Tibial nerve (tissue), 4 donors: ENCODE measurements around the gene MRPL16. TPM values are rescaled to one million over a fixed set of nuclear protein-coding genes. Genes with fewer than 3 reads are reported as not detected.

ENCODE experiments used
- DNase-seq, 2 donors: peaks; one replicate each; pipeline ENCODE4 v3.0.0-alpha.2; 2019; ENCODE audit warnings: low spot score in 2 of 2
- H3K27ac ChIP-seq, 4 donors: fragments of 200-600 bp; sonication (generic) in 3 of 4; one replicate each; pipeline ENCODE4 v1.5.1; 2017 to 2019; ENCODE audit warnings: mild to moderate bottlenecking in 1 of 4
- H3K27me3 ChIP-seq, 2 donors: fragments of 200-600 bp; sonication (generic) in 1 of 2; one replicate each; pipeline versions ENCODE4 v1.5.1 to v1.6.0; 2017 to 2019
- H3K36me3 ChIP-seq, 3 donors: fragments of 200-600 bp; sonication (generic); one replicate each; pipeline ENCODE4 v1.5.1; 2018 to 2019
- H3K4me1 ChIP-seq, 4 donors: fragments of 200-600 bp; sonication (generic) in 3 of 4; one replicate each; pipeline ENCODE4 v1.5.1; 2017 to 2019
- H3K4me3 ChIP-seq, 4 donors: fragments of 200-600 bp; sonication (generic) in 3 of 4; one replicate each; pipeline ENCODE4 v1.5.1; 2017 to 2019; ENCODE audit warnings: mild to moderate bottlenecking in 1 of 4, moderate library complexity in 1 of 4
- H3K9me3 ChIP-seq, 4 donors: fragments of 200-600 bp; sonication (generic) in 3 of 4; one replicate each; pipeline ENCODE4 v1.5.1; 2017 to 2019
- EP300 ChIP-seq, 2 donors: sonication (generic); formaldehyde crosslinking; IDR thresholded peaks; one replicate each; pipeline ENCODE4 v1.6.1; 2017; ENCODE audit warnings: antibody characterized with exemption in 2 of 2, mild to moderate bottlenecking in 1 of 2
- POLR2A ChIP-seq, 2 donors: fragments of 450-650 bp; IDR thresholded peaks; one replicate each; pipeline ENCODE4 v1.6.1; 2017; ENCODE audit warnings: antibody characterized with exemption in 2 of 2, mild to moderate bottlenecking in 2 of 2, moderate library complexity in 2 of 2
- WGBS, 2 donors: methylation state at CpG; one replicate each; pipeline ENCODE4 v1.1.5; 2018; 5-methylcytosine and 5-hydroxymethylcytosine counted together
- total RNA-seq, 4 donors: library from RNA; depleted of rRNA; stranded (reverse); fragments of >200 nt; gene quantifications; one replicate each; pipeline ENCODE4 v1.1.0, GENCODE V29; 2016
- TF ChIP-seq, protein P1 (sequence below), 5 experiments: fragments of 200-600 bp in 3 of 5; fragments of 450-650 bp in 2 of 5; sonication (generic) in 3 of 5; IDR thresholded peaks; one replicate each; pipeline ENCODE4 v1.5.1; 2016 to 2019; ENCODE audit warnings: antibody characterized with exemption in 5 of 5, mild to moderate bottlenecking in 3 of 5, moderate library complexity in 2 of 5

MRPL16 gene
- total RNA-seq, 4 donors from 2014 or later: 30.0 to 41.0 (median 32.9) TPM

DNA sequence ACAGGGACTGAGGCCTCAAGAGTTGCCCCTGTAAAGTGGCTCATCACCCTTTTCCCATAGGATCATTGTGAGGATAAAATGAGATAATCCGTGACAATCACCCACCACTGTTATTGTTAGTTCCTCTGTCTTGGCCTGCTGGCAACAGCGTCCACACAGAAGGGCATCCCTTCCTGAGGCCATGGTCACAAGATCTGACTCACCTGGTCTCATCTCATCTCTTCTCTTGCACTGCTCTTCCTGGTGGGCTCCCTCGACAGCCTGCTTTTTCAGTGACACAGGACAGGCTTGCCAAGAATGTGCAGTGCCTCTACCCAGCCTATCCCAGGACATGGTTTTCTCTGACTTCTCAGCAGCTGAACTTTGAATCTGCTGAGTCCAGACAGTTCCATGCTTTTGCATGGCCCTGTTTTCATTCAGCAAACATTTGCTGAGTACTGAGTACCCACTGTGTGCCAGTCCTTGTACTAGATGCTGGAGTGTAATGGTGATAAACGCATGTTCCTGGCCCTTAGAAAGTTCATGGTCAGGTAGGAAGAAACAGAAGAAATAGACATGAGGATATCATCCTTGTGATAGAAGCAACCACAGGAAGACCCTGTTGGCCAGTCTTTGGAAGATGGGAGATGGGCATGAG is 52.1 kb downstream of the MRPL16 start:
- no peak for TF ChIP-seq EP300 (IDR thresholded peaks at IDR 0.05)
- TF ChIP-seq, protein P1, sequence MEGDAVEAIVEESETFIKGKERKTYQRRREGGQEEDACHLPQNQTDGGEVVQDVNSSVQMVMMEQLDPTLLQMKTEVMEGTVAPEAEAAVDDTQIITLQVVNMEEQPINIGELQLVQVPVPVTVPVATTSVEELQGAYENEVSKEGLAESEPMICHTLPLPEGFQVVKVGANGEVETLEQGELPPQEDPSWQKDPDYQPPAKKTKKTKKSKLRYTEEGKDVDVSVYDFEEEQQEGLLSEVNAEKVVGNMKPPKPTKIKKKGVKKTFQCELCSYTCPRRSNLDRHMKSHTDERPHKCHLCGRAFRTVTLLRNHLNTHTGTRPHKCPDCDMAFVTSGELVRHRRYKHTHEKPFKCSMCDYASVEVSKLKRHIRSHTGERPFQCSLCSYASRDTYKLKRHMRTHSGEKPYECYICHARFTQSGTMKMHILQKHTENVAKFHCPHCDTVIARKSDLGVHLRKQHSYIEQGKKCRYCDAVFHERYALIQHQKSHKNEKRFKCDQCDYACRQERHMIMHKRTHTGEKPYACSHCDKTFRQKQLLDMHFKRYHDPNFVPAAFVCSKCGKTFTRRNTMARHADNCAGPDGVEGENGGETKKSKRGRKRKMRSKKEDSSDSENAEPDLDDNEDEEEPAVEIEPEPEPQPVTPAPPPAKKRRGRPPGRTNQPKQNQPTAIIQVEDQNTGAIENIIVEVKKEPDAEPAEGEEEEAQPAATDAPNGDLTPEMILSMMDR (IDR thresholded peaks at IDR 0.05): no peak
- TF ChIP-seq POLR2A (IDR thresholded peaks at IDR 0.05): no peak
- Histone ChIP-seq H3K4me1 (peaks cover 0 to 21% (median 6%) of the 10 kb centered on the region in 4 donors), H3K9me3 (no peaks in the 10 kb centered on the region), H3K36me3 (no peaks in the 10 kb centered on the region), H3K27me3 (peaks cover 0 to 2% of the 10 kb centered on the region in 2 donors), H3K4me3 (no peak overlapping the region), H3K27ac (no peak overlapping the region)
- WGBS, 2 donors: 85 to 90% methylated on average over 4 of the region's 4 CpGs
- no peak for DNase-seq

DNA sequence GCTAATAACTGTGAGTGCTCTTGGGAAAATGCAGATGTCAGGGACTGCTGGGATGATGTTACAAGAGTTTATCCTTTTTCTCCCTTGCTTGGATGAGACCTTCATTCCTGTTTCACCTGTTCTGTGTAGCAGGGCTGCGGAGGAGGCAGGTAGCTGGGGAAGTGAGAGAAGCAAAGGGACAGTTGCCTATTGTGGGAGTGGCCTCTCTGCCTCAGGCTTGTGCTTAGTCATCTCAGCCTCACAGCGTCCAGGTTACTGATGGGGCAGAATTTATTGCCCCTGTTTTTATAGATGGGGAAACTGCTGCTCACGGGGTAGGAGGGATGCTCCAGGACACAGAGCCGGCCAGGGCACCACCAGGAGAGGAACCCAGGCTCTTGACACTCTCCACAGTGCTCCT is 53.7 kb downstream of the MRPL16 start:
- Histone ChIP-seq H3K9me3 (no peaks in the 10 kb centered on the region), H3K4me1 (peaks cover 0 to 21% (median 6%) of the 10 kb centered on the region in 4 donors), H3K27me3 (peaks cover 0 to 2% of the 10 kb centered on the region in 2 donors), H3K4me3 (no peak overlapping the region), H3K27ac (peak overlapping the region in 3 of 4 donors; percentile 88 to 94 (median 90)), H3K36me3 (no peaks in the 10 kb centered on the region)
- TF ChIP-seq, protein P1 (IDR thresholded peaks at IDR 0.05): no peak
- TF ChIP-seq POLR2A (IDR thresholded peaks at IDR 0.05) (no peak), EP300 (IDR thresholded peaks at IDR 0.05) (no peak)
- DNase-seq: no peak
- 30 to 44% methylated on average over 4 of the region's 4 CpGs for WGBS, 2 donors

DNA sequence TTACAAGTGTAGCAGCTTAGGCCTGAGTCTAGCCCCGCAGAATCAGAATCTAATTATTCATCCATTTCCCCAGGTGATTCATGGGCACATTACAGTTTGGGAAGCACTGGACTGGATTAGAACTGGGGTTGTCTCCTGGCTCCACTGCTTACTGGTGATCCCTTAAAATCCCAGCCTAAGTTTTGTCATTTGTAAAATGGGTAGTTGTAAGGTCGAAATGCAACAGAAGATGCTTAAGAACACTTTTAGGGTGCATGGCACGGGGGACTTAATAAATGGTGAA is 54.1 kb downstream of the MRPL16 start:
- WGBS, 2 donors: 47 to 49% methylated on average over 3 of the region's 3 CpGs
- Histone ChIP-seq H3K4me1 (peaks cover 0 to 21% (median 6%) of the 10 kb centered on the region in 4 donors), H3K27ac (peak overlapping the region in 3 of 4 donors; percentile 88 to 94 (median 90)), H3K9me3 (no peaks in the 10 kb centered on the region), H3K4me3 (peak overlapping the region in 2 of 4 donors; percentile 70 to 91), H3K36me3 (no peaks in the 10 kb centered on the region), H3K27me3 (peaks cover 0 to 2% of the 10 kb centered on the region in 2 donors)
- TF ChIP-seq POLR2A (IDR thresholded peaks at IDR 0.05) (no peak), EP300 (IDR thresholded peaks at IDR 0.05) (no peak)
- TF ChIP-seq, protein P1 (IDR thresholded peaks at IDR 0.05): no peak
- no peak for DNase-seq

Other genes with a start within 250 kb of the MRPL16 start
- 10 to 100 TPM; 35.4 to 59.7 (median 46.0) TPM for gene OSBP, start 195.0 kb downstream of the MRPL16 start, total RNA-seq
- 10 to 100 TPM; 11.4 to 16.1 (median 14.1) TPM for gene PATL1, start 141.7 kb downstream of the MRPL16 start, total RNA-seq
- gene OR10V1, start 96.9 kb downstream of the MRPL16 start, total RNA-seq: not detected
- 10 to 100 TPM; 11.3 to 31.2 (median 24.9) TPM for gene STX3, start 55.4 kb downstream of the MRPL16 start, total RNA-seq
- gene CBLIF, start 34.7 kb upstream of the MRPL16 start, total RNA-seq: not detected
- gene TCN1, start 55.7 kb upstream of the MRPL16 start, total RNA-seq: not detected
- not detected for gene OOSP3, start 68.0 kb upstream of the MRPL16 start, total RNA-seq
- gene OOSP1, start 127.7 kb upstream of the MRPL16 start, total RNA-seq: not detected
- gene OOSP4A, start 153.3 kb upstream of the MRPL16 start, total RNA-seq: not detected
- gene OOSP4B, start 206.4 kb upstream of the MRPL16 start, total RNA-seq: not detected
- gene OOSP2, start 229.6 kb upstream of the MRPL16 start, total RNA-seq: not detected
- gene MS4A3, start 245.9 kb upstream of the MRPL16 start, total RNA-seq: not detected